KBM-7 (cell line): ENCODE measurements around the gene GBA3.
A peak's percentile ranks its signal among the peaks of the same experiment; 100 is the strongest.

ENCODE experiments used
- DNase-seq: peaks from one replicate; pipeline ENCODE4 v3.0.0-alpha.2; 2015
- in situ Hi-C: fragments of 300-500 bp; cut with MboI; formaldehyde crosslinking; loops from 2 replicates; pipeline ENCODE4 v1.14.3; 2020; ENCODE audit warnings: low sequenced_read_pairs, low pct_unique_long_range_greater_than_20kb, mixed read lengths

Gene GBA3

DNA sequence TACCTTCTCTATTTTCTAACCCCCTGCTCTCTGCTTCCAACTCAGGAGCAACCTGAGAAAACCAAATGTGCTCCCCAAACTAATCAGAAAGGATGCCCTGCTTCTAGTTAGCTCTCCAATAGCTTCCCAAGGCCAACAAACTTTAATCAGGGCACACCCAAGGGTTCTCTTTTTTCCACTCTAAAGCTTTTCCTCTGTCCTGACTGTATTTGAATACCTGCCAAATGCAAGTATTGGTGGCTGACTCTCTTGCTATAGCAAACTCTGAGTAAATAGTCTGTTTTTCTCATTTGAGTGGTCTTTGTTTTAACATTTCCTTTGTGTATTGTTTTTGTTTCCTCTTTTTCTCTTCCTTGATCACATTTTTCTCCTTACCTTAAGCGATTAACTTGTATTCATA, 52.5 kb downstream of the GBA3 start:
- no peak for DNase-seq
- in situ Hi-C loops: no loop called here

DNA sequence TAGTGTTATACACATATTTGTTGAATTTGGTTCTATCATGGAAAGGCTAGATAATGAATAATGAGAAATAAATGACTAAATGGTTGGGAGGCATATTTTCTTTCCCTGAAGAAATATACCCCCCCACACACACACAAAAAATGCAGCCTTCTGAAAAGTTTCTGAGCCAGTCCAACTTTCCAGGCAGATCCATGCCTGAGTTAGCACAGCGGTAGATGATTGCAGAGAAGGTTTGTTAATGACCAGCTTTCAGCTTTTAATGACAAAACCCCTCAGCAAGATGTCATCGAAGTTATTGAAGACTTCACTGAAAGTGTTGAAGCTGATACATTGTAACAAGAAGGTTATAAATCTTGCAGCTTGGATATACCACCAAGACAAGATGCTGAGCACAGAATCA, 61.4 kb downstream of the GBA3 start:
- in situ Hi-C loops: no loop called here

DNA sequence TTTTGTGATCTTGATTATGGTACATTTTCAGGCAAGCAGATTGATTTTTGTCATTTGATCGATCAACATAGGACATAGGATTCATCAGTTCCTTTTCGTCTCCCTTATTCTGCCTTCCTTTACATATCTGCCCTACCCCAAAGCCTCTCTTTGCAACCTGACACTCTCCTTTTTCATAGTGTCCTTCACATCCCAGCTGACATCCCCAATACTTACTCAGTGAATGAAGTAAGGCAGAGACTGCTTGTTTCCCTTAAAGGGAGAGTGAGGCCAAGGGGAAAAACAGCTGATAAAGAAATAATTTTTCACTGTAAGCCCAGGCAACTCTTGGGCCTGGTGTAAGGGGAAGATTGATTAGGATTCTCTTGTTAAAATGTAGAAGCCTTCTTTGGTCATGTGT, 69.8 kb downstream of the GBA3 start:
- no peak for DNase-seq
- in situ Hi-C loops: no loop called here

More for the DNA sequence above, 61.4 kb downstream of the GBA3 start:
- DNase-seq: no peak

DNA sequence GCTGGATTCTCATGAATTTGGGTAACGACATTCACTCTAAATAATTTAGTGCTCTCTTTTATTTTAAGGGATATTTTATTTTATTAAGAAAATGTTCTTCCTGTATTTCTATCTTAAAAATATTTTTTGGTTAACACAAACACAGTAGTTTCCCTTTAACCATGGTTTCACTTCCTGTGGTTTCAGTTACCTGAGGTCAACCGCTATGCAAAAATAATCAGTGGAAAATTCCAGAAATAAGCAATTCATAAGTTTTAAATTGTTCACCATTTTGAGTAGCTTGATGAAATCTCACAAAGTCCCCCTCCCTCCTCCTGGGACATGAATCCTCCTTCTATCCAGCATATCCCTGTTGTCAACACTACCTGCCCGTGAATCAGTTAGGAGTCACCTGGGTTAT, 71.4 kb downstream of the GBA3 start:
- DNase-seq: no peak
- in situ Hi-C loops: no loop called here

DNA sequence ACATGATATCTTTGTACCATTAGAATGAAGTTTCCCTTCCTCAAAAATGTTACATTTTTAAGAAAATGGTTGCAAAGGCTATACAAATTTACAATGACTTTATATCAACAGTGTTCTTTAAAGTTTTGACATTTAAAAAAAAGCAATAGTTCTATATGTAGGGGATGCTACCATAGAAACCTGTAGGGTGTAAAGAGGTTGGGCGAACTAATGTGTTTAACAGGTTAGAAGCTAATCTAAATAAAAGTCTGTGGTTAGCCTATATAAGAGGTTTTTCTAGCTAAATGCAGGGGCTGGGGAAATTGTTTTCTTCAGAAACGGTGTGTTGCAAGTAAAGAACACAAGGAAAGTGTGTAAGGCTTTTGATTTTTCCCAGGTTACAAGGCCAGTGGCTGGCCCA, 73.3 kb downstream of the GBA3 start:
- in situ Hi-C loops: no loop called here
- DNase-seq: no peak

DNA sequence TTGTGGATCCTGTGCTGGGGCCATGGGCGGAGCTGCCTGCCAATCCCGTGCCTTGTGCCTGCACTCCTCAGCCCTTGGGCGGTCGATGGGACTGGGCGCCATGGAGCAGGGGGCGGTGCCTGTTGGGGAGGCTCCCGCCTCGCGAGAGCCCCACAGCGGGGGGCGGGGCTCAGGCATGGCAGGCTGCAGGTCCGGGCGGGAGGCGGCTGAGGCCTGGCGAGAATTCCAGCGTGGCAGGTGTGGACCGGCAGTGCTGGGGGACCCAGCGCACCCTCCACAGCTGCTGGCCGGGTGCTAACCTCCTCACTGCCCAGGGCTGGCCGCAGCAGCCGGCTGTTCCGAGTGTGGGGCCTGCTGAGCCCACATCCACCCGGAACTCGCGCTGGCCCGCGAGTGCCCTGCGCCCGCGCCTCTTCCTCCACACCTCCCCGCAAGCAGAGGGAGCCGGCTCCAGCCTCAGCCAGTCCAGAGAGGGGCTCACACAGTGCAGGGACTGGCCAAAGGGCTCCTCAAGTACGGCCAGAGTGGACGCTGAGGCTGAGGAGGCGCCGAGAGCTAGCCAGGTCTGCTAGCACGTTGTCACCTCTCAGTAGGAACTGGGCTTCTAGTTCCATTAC, 85.9 kb downstream of the GBA3 start:
- in situ Hi-C loops: no loop called here
- no peak for DNase-seq

DNA sequence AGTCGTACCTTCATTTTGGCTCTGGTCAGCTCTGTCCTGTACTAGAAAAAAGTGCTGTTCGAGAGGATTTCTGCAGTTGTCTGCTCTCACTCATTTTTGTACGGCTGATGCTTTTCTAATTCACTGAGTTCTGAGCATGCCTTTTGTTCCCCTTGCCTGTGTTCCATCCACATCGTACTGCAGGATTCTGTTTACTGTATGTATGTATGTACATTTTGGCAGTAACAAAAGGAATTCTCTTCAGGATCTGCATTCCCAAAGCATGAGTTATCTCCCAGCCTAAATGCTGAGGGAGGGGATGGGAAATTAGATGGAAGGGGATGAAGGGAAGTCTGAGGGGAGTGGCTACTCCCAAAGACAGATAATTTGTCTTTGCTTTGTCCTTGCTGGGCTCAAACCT, 87.6 kb downstream of the GBA3 start:
- no peak for DNase-seq
- in situ Hi-C loops: no loop called here

DNA sequence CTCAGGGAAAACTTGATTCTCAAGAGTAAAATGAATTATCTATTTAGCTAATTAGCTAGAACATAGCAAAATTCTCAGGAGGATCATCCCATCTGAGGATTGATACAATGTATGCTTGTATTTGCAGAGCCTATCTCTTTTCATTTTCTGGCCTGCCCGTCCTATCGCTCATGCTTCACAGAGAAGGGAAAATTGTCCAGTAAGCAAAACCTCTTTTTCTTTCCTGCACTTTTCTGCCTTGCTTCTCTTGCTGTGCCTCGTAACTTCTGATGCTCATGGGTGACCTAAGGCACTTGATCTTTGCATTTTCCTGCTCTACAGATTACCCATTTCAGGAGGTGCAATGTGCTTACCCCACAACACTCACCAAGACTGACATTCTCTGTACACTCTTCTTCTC, 88.1 kb downstream of the GBA3 start:
- in situ Hi-C loops: no loop called here
- DNase-seq: no peak

DNA sequence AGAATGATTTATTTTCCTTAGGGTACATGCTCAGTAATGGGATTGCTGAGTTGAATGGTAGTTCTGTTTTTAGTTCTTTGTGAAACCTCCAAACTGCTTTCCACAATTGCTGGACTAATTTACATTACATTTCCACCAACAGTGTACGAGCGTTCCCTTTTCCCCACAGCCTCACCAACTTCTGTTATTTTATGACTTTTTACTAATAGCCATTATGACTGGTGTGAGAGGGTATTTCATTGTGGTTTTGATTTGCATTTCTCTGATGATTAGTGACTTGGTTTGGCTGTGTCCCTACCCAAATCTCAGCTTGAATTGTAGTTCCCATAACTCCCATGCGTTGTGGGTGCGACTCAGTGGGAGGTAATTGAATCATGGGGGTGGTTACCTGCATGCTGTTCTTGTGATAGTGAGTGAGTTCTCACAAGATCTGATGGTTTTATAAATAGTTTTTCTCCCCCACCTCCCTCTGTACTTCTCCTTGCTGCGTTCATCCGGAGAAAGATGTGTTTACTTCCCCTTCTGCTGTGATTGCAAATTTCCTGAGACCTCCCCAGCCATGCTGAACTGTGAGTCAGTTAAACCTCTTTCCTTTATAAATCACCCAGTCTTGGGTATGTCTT, 95.1 kb downstream of the GBA3 start:
- peak; percentile 8 for DNase-seq
- in situ Hi-C loops: no loop called here

DNA sequence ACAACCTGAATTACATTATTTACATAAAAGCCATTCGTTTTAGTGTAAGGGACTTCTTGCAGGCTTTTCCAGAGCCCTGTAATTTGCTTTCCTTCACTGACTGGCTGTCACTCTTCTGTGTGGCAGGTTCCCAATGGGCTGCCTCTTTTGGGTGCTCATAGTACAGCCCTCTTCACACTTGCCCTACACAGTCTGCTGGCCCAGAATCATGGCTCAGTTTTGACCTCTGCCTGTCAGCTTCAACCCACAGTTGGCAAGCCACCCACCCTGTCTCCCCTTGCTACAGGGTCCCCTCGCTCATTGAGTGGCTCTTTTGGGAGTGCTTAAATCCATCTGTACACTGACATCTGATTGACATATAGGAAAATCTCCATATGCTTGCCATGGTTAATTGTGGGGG, 97.9 kb downstream of the GBA3 start:
- in situ Hi-C loops: no loop called here
- no peak for DNase-seq

DNA sequence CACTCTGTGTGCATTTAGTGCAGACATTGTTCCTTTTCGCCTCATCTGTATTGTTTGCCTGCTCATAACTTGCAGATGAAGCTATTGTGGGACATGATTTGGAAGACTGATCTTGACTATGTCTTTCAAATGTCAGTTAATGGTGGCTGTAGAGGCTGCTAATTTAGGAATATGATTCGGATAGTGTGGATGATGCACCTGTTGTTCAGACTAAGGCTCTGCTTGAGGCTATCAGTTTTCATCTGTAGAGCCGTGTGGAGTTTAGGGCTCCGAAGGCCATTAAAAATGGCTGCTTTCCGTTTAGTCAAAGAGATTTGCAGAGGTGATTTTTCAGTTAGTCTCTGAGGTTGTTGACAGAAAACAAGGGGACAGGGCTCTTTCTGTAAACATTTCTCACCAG, 102.0 kb downstream of the GBA3 start:
- no peak for DNase-seq
- in situ Hi-C loops: no loop called here

DNA sequence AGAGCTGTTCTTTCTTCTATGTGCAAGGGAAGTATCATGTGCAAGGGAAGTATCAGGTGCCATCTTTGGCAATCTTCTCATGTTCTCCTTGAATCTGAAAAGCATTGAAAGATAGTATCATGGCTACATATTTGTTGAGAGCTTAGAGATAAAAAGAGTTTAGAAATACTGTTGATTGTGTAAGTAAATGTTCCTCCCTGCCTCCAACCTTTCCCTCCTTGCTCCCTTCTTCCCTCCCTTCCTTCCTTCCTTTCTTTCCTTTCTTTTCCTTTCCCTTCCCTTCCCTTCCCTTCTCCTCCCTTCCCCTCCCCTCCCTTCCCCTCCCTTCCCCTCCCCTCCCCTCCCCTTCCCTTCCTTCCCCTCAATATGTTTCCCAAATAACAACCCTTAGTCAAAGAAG, 108.7 kb downstream of the GBA3 start:
- DNase-seq: no peak
- in situ Hi-C loops: no loop called here

DNA sequence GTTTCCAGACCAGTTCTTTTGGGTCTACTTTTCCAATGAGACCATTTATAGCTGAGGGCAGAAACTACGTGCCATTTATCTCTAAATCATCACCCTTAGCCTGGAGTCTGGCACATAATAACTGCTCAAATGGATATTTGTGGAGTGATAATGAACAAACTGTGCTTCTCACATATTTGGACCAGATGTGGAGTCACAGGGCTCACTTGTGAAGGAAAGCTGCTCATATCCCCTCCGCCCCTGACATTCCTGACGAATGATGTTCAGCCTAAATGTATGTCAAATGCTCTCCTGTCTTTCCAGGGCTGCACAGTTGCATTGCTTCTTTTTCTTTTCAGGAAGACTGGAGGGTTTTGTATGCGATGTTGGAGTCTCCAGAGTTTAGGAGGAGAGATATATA, 110.1 kb downstream of the GBA3 start:
- in situ Hi-C loops: no loop called here
- no peak for DNase-seq

DNA sequence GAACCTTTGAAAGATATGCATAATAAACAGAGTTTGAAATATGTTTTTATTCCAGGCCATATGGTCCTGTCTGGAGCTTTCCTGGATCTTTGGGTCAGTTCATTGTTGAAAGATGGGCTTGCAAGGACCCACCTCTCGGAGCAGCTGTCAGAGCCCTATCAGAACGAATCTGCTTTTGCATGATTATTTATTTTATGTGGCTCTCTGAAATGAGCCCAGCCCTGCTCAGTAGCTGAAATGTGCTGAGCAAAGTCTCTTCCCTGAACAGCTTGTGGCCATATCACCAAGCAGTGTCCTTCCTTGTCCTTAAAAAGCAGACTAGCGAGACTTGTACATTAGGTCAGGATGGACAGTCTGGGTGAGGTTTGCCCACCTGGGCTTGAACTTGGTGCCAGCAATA, 110.8 kb downstream of the GBA3 start:
- in situ Hi-C loops: no loop called here
- no peak for DNase-seq

DNA sequence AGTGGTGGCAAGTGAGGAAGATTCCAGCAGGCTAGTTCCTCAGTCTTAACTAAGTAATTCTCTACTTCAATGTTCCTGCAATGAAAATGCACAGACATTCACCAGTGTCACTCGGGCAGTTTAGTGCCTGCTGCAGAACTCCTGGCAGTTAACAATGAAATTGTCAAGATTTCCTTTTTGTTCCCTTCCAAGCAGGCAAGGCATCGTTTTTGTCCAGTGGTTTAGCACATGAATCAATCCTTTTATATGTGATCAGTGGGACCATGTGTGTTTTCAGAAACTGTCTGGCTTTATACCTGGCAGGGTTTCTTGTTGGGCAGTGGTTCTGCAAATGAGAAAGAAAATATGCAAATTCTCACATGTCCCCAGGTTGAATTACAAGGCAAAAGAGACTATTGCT, 122.2 kb downstream of the GBA3 start:
- in situ Hi-C loops: no loop called here
- no peak for DNase-seq

DNA sequence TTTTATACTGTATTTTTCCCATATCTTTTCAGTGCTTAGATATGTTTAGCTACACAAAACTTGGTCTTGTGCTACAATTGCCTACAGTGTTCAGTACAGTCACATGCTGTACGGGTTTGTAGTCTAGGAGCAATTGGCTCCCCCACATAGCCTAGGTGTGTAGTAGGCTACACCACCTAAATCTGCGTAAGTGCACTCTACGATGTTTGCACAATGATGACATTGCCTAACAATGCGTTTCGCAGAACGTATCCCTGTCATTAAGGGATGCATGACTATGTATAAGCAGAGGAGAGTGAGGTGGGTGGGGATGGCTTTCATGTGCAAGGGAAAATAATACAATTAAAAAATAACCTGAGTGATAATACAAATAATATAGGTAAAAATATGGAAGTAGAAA, 131.4 kb downstream of the GBA3 start:
- no peak for DNase-seq
- in situ Hi-C loops: no loop called here

DNA sequence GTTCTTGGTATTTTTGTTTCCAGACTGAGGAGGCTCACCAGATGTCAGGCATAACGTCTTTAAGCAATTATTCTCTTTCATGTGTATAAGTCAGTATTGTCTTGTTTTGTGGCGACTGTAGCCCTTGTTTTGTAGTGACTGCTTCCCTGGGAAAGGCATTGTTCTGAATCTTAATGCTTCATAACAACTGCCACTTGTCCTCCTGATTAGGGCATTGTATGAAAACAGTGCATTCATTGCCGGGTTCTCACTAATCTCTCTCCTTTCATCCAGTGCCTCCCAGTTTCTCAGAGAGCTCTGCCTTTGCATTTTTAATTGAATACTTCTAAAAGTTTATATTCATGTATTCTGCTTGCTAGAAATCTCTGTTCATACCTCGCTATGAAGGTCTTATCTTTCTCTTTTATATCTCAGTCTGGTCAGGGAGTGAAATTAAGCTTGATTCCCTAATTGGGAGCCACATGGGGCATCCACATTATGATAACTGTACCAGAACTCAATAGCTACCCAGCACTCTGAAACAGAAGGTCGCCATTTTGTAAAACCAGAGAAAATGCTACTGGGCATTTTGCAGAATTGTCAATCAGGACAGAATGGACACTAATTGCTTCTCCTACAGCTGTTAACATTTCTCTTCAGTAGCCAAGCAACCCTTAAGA, 149.8 kb downstream of the GBA3 start:
- DNase-seq: no peak
- in situ Hi-C loops: no loop called here

DNA sequence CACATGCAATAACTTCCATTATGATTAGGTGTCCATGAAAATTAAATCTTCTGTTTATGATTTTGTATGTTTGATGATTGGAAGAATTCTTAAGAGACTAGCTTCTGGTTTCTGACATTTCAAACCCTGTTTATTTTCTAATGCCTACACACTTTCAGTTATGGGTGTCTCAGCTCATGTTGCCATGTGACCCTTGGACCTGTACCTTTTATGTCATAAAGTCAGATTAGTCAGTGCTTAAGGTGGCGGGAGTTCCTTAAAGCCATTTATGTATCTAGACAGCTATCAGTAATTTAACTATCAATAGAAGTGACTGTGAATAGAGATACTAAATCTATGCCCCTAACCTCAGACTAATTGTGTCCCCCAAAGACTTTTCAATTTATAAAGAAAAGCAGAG, 155.6 kb downstream of the GBA3 start:
- no peak for DNase-seq
- in situ Hi-C loops: no loop called here

DNA sequence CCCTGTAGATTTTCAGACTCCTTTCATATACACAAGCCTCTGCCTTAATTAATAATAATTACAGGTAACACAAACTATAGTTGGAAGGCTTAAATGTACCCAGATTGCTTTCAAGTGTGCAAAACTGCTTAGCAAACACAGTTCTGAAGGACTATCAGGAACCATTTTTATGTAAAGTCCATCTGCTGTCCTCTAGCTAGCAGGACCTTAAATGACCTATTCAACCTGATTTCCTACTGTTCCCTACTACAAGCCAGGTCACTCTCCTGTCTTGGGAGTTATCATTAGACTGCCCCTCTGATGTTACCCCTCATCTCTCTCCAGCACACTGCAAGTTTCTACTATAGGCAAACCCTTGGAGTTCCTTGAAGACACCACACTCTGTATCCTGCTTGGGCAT, 157.3 kb downstream of the GBA3 start:
- in situ Hi-C loops: no loop called here
- DNase-seq: no peak

DNA sequence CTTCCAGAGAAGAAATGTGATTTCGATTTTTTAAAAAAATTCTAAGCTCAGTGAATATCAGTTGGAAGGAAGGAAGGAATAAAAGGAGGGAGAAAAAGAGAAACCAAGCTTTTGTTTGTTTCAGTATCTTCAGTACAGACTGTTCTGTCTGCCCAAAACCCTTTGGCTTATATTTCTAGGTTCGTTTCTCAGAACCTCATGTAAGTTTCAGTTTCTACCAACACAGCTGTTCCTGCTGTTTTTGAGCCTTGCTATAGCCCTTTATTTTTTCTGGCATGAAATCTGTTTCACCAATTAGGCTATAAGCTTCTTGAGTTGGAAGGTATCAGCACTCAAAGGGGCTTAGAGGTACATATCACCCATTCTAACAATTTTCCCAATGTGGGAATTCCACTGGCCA, 157.9 kb downstream of the GBA3 start:
- DNase-seq: no peak
- in situ Hi-C loops: no loop called here

DNA sequence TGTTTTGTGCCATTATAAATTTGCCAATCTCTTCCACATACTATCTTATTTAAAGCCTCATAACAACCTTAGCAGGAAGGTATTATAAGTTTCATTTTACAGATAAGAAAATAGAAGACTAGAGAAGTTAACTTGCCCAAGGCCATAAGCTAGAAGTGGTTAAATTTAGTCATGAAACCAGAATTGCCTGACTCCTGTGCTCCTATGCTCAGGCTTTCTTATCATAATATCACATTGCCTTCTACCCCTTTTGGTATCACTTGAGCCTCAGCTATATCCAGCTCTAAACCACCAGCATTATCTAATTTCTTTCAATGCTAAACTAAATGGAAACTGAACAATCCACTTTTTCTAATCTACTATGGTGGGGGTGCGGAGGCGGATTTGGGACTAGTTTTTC, 164.7 kb downstream of the GBA3 start:
- in situ Hi-C loops: no loop called here

More for the DNA sequence above, 164.7 kb downstream of the GBA3 start:
- no peak for DNase-seq
